Measurements from ENCODE around the gene PTGS2.
A peak's percentile ranks its signal among the peaks of the same experiment; 100 is the strongest.

PTGS2 gene

GRCh38 chr1:186680245-186681061 lies at the start of gene PTGS2:
TSS of gene PTGS2 (minus strand) at chr1:186680423. CDS start at chr1:186680290, 133 bp downstream.
- peak; percentile 8 for DNase-seq (ENCODE audit: low read depth)

GRCh38 chr1:186722711-186723309 lies 42.6 kb upstream of the PTGS2 start:
- DNase-seq (ENCODE audit: low read depth), result no peak

- DNase-seq (ENCODE audit: low read depth), result no peak
Measured at GRCh38 chr1:186717286-186717685, 37.1 kb upstream of the PTGS2 start.

GRCh38 chr1:186715887-186716809 lies 35.9 kb upstream of the PTGS2 start:
- DNase-seq (ENCODE audit: low read depth), result no peak

GRCh38 chr1:186710696-186711095 lies 30.5 kb upstream of the PTGS2 start:
- no peak for DNase-seq (ENCODE audit: low read depth)

- no peak for DNase-seq (ENCODE audit: low read depth)
Measured at GRCh38 chr1:186708694-186709097, 28.5 kb upstream of the PTGS2 start.

GRCh38 chr1:186703209-186703766 lies 23.1 kb upstream of the PTGS2 start:
- DNase-seq (ENCODE audit: low read depth), result no peak

- no peak for DNase-seq (ENCODE audit: low read depth)
Measured at GRCh38 chr1:186700722-186701121, 20.5 kb upstream of the PTGS2 start.

- DNase-seq (ENCODE audit: low read depth), result no peak
Measured at GRCh38 chr1:186699519-186699918, 19.3 kb upstream of the PTGS2 start.

GRCh38 chr1:186689907-186690306 lies 9.7 kb upstream of the PTGS2 start:
- DNase-seq (ENCODE audit: low read depth), result no peak

GRCh38 chr1:186689376-186689775 lies 9.2 kb upstream of the PTGS2 start:
- DNase-seq (ENCODE audit: low read depth), result no peak

- DNase-seq (ENCODE audit: low read depth), result no peak
Measured at GRCh38 chr1:186683652-186684410, 3.6 kb upstream of the PTGS2 start.

GRCh38 chr1:186682736-186683135 lies 2.5 kb upstream of the PTGS2 start:
- DNase-seq (ENCODE audit: low read depth), result no peak

- no peak for DNase-seq (ENCODE audit: low read depth)
Measured at GRCh38 chr1:186681801-186682200, 1.6 kb upstream of the PTGS2 start.

GRCh38 chr1:186681121-186681520 lies 898 bp upstream of the PTGS2 start:
- DNase-seq (ENCODE audit: low read depth), result no peak

GRCh38 chr1:186679924-186680244 lies 339 bp downstream of the PTGS2 start:
- DNase-seq (ENCODE audit: low read depth), result no peak

GRCh38 chr1:186678155-186678554 lies 2.1 kb downstream of the PTGS2 start:
- DNase-seq (ENCODE audit: low read depth), result no peak

- DNase-seq (ENCODE audit: low read depth), result no peak
Measured at GRCh38 chr1:186672596-186672995, 7.6 kb downstream of the PTGS2 start.

GRCh38 chr1:186672131-186672530 lies 8.1 kb downstream of the PTGS2 start:
- no peak for DNase-seq (ENCODE audit: low read depth)

GRCh38 chr1:186671136-186671825 lies 8.9 kb downstream of the PTGS2 start:
- no peak for DNase-seq (ENCODE audit: low read depth)
